ENCODE results near the gene MPL. TPM values are rescaled to one million over a fixed set of nuclear protein-coding genes. Genes with fewer than 3 reads are reported as not detected.
A peak's percentile ranks its signal among the peaks of the same experiment; 100 is the strongest.

The MPL gene
- total and polyA plus RNA-seq, 2 of the 8 experiments (the other 6 are each of a cell fraction or from before 2014, with no cell fraction given), result 0.08 TPM; not detected in 1

GRCh38 chr1:43363935-43364525 is 26.4 kb downstream of the MPL start:
- H3K56ac ChIP-seq (replicated peaks; ENCODE audit: insufficient read length, low read depth, low read length), result no peak overlapping the region
- 82% methylated on average over 5 of the region's 5 CpGs; no CpG with 5 or more reads in 1 of the 2 experiments for WGBS, 2 experiments (ENCODE audit: extremely low coverage in 1 of 2, insufficient coverage in 1 of 2, insufficient read length in 1 of 2, insufficient replicate concordance in 2 of 2, low coverage in 1 of 2, low lambda C conversion rate in 2 of 2, missing lambda C conversion rate in 1 of 2)
- H3K79me1 ChIP-seq (ENCODE audit: low read depth, low read length), result peaks cover 19% of the 10 kb centered on the region
- no peak overlapping the region for H2BK20ac ChIP-seq (ENCODE audit: low read length)
- no peak overlapping the region for H3K27ac ChIP-seq (ENCODE audit: low read depth, low read length)
- DNase-seq (ENCODE audit: low read depth in 1 of 2, low spot score in 2 of 2) (no peak), FAIRE-seq (no peak)
- POLR2A ChIA-PET (ENCODE audit: partially characterized antibody), result interaction anchor here (0.6 to 2.6 kb wide), 6 partner anchors 11 to 218 kb away, joined by 3 to 14 read pairs (median 3); no protein-coding TSS in a partner anchor
- H3K4me2 ChIP-seq (ENCODE audit: insufficient read depth in 1 of 2, low read depth in 2 of 2, low read length in 2 of 2), result no peak overlapping the region
- peaks cover 21 to 58% (median 35%) of the 10 kb centered on the region in 4 experiments for H3K36me3 ChIP-seq (ENCODE audit: control insufficient read depth in 2 of 4, insufficient read depth in 4 of 4, low read length in 3 of 4)
- H3K23me2 ChIP-seq (ENCODE audit: low read depth, low read length), result peaks cover 17% of the 10 kb centered on the region
- H2AK5ac ChIP-seq (ENCODE audit: low read depth, low read length), result no peak overlapping the region
- H3K4me1 ChIP-seq (replicated peaks in 1 of 4; ENCODE audit: control insufficient read depth in 3 of 4, insufficient read depth in 4 of 4, low read length in 3 of 4), result peaks cover 12 to 35% (median 20%) of the 10 kb centered on the region in 4 experiments
- H4K8ac ChIP-seq (ENCODE audit: extremely low read depth, insufficient read depth, low read length), result no peak overlapping the region
- no peaks in the 10 kb centered on the region for H3K9me3 ChIP-seq (ENCODE audit: insufficient read depth in 2 of 2, low read depth in 1 of 2, low read length in 1 of 2)
- H2BK12ac ChIP-seq (ENCODE audit: low read depth, low read length), result no peak overlapping the region
- no peak overlapping the region for H3K4me3 ChIP-seq (ENCODE audit: extremely low read depth in 1 of 4, insufficient read depth in 2 of 4, low read depth in 3 of 4, low read length in 4 of 4)
- peaks cover 10 to 21% of the 10 kb centered on the region in 2 experiments for H4K20me1 ChIP-seq (replicated peaks in 1 of 2; ENCODE audit: control insufficient read depth in 1 of 2, insufficient read depth in 2 of 2, low read length in 2 of 2)
- H3K9ac ChIP-seq (replicated peaks in 1 of 4; ENCODE audit: extremely low read depth in 1 of 4, low read depth in 3 of 4, low read length in 3 of 4), result no peak overlapping the region
- TF ChIP-seq KDM1A (IDR thresholded peaks at IDR 0.05; ENCODE audit: borderline replicate concordance, low read length), result no peak
- peak in 1 of 2 experiments; percentile 23; a peak in 1 of 3 replicates for TF ChIP-seq POLR2A (IDR thresholded peaks at IDR 0.05; ENCODE audit: control extremely low read depth in 1 of 2, low read depth in 2 of 2, low read length in 2 of 2)
- CTCF ChIA-PET (ENCODE audit: partially characterized antibody), result interaction anchor here (0.6 to 1.3 kb wide), 4 partner anchors 14 to 128 kb away, joined by 3 to 5 read pairs (median 4); no protein-coding TSS in a partner anchor
- H2BK5ac ChIP-seq (ENCODE audit: low read depth, low read length), result no peak overlapping the region; the same call in 1 of the 2 replicates
- H3K4ac ChIP-seq (replicated peaks; ENCODE audit: insufficient read length, low read depth, low read length), result no peak overlapping the region
- no peaks in the 10 kb centered on the region for H3K27me3 ChIP-seq (replicated peaks in 1 of 4; ENCODE audit: control insufficient read depth in 3 of 4, extremely low read depth in 1 of 4, insufficient read depth in 3 of 4, low read length in 3 of 4)
- H4K91ac ChIP-seq (replicated peaks; ENCODE audit: insufficient read length, low read length), result no peak overlapping the region
- peaks cover 10 to 27% of the 10 kb centered on the region in 2 experiments for H3K79me2 ChIP-seq (ENCODE audit: control insufficient read depth in 1 of 2, insufficient read depth in 2 of 2, low read length in 2 of 2)
- H3K14ac ChIP-seq (ENCODE audit: insufficient read length), result no peak overlapping the region
- H4K5ac ChIP-seq (ENCODE audit: insufficient read length, low read depth, low read length), result no peak overlapping the region
- no peak overlapping the region for H2BK15ac ChIP-seq (ENCODE audit: low read length)
- H2AFZ ChIP-seq (ENCODE audit: low read length), result no peak overlapping the region
- no peak overlapping the region for H2BK120ac ChIP-seq (replicated peaks; ENCODE audit: low read depth, low read length)
- no peak overlapping the region for H3K18ac ChIP-seq (ENCODE audit: extremely low read depth, low read length)
- H3K23ac ChIP-seq (ENCODE audit: insufficient read length), result no peak overlapping the region
